HG02678 (cell line): ENCODE data around the gene PKIG.

Experiments used
- ATAC-seq: cut with Tn5 transposase; IDR thresholded peaks from one replicate; pipeline ENCODE4 v1.9.1; 2021; ENCODE audit warnings: mild to moderate bottlenecking, moderate library complexity; ENCODE audit not compliant: unreplicated experiment

The PKIG gene

GRCh38 chr20:44594730-44595129 is 12.4 kb downstream of the PKIG start:
- no peak for ATAC-seq

GRCh38 chr20:44596010-44596409 is 13.6 kb downstream of the PKIG start:
- ATAC-seq, result no peak

DNA sequence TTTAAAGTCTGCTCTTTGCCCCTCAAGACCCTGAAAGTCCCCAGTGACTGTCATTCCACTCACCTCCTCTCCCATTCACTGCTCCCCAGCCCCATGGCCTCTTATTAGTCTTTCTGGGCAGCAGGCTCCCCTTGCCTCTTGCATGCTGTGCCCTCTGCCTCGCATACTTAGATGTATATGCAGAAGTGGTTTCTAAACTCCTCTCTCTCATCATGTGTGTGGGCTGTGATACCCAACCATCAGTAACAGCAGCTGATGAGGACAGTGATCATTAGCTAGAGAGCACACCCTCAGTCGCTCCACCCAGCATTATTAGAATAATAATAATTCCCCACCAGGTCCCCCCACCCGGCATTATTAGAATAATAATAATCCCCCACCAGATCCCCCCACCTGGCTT is 14.5 kb downstream of the PKIG start:
- ATAC-seq, result no peak

- no peak for ATAC-seq
These were observed 15.1 kb downstream of the PKIG start for GRCh38 chr20:44597516-44597915.

DNA sequence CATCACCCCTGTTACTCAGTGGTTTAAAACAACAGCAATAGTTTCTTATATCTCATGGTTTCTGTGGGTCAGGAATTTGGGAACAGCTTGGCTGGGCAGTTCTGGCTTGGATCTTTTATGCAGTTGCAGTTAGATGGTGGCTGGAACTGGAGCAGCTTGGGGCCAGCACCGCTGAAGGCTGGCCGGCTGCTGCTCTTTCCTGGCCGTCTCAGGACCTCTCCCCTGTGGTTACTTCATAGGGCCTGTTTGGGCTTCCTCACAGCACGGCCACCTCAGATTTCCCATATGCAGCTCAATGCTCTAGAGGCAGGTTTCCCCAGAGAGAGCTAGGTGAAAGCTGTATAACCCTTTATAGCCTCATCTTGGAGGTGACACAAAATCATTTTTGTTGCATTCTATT is 15.6 kb downstream of the PKIG start:
- ATAC-seq, result no peak

- ATAC-seq, result peak; percentile 61
These were observed 16.3 kb downstream of the PKIG start for GRCh38 chr20:44598423-44599305.

GRCh38 chr20:44599715-44600114 is 17.3 kb downstream of the PKIG start:
- ATAC-seq, result no peak

- ATAC-seq, result no peak
These were observed 17.9 kb downstream of the PKIG start for GRCh38 chr20:44600301-44600700.

DNA sequence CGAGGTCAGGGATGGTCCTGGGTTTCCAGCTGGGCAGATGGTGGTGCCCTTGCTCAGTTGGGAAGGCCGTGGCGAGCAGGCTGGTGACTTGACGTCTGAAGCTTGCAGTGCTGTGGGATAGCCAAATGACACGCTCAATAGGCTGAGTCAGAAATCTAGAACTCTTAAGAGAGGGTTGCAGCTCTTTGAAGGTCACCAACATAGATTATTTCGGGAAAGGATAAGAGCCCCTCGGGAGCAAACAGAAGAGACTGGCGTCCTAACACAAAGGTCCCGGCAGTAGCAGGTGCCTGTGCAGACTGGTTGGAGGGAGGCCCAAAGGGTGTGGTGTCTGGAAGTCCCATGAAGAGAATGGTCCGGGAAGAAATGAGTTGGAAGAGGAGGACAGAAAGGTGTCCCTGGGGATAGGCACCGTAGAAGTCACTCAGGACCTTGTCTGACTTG is 18.4 kb downstream of the PKIG start:
- ATAC-seq, result no peak

DNA sequence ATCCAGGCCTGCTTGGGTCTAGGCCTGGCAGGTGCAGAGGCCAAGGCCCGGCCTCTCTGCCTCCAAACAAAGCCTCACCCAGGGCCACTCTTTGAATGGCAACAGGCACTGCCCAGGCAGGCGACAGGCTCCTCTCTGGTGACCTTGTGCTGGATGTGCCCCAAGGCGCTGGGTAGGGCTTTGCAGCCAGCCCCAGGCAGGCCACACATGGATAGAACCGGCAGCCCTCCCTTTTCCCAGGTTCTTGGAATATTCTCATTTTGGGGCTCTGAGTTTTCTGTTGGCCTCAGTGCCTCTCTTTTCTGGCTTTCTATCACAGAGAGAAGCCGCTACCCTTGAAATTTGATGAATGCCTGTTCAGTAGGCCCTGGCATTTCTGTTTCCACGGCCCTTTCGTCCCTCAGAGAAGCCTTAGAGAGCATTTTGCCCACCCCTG is 18.9 kb downstream of the PKIG start:
- no peak for ATAC-seq

DNA sequence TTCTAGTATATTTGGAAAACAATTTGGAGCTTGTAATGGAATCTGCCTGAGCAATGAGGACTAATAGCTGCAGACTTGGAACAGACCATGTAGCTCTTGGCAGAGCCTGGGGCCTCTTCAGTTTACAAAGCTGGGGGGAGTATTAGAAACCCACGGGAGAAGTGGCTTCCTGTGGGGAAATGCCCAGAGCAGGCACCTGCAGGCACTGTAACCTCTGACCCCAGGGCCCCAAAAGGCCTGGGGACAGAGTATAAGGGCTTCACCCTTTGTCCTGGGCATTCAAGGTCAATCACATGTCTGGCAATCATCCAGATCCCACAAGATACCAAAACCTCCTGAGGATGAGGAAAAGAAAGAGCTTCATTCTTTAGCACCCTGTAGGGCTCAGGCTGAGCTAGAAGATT is 19.4 kb downstream of the PKIG start:
- ATAC-seq, result no peak

- no peak for ATAC-seq
These were observed 20.9 kb downstream of the PKIG start for GRCh38 chr20:44603327-44603726.

- no peak for ATAC-seq
These were observed 24.5 kb downstream of the PKIG start for GRCh38 chr20:44606725-44607441.

GRCh38 chr20:44609006-44609515 is 26.7 kb downstream of the PKIG start:
- ATAC-seq, result no peak

- peak; percentile 81 for ATAC-seq
These were observed 27.3 kb downstream of the PKIG start for GRCh38 chr20:44609516-44610312.

DNA sequence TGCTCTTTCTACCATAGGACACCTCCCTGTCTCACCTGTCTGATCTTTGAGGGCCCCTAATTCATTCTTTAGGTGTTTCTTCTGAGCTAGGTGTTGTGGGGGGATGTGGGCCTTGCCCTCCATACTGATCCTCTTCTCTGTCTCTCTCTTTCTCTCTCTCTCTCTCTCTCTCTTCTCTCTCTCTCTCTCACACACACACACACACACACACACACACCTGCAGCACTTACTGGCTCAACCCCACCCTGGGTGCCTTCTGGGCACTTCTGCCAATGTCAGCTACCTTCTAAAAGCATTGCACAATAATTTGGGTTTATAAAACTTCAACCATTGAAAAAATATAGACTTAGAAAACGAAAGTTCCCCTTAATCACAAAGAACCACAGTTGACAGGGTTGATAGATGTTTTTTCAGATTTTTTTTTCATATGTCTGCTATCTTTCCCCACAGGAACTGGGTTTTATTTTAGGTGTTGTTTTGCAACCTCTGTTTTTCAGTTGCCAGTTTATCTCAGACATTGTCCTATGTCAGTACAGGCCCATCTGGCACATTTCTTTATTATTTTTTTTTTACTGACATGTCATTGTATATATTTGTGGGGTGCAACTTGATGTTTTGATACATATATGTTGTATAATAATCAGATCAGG is 28.1 kb downstream of the PKIG start:
- peak; percentile 15 for ATAC-seq

GRCh38 chr20:44613575-44613974 is 31.2 kb downstream of the PKIG start:
- no peak for ATAC-seq

DNA sequence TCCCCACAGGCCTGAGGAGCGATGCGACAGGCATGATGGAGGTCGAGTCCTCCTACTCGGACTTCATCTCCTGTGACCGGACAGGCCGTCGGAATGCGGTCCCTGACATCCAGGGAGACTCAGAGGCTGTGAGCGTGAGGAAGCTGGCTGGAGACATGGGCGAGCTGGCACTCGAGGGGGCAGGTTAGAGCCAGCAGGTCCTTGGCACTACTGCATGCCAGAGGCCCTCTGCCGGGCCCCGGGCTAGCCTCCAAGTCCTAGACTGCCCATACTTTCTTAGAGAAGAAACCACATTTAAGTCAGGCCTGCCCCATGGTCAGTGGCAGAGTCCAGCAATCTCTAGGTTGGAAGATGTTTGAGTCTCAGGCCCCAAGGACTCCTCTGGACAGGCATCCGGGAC is 32.1 kb downstream of the PKIG start:
- no peak for ATAC-seq

DNA sequence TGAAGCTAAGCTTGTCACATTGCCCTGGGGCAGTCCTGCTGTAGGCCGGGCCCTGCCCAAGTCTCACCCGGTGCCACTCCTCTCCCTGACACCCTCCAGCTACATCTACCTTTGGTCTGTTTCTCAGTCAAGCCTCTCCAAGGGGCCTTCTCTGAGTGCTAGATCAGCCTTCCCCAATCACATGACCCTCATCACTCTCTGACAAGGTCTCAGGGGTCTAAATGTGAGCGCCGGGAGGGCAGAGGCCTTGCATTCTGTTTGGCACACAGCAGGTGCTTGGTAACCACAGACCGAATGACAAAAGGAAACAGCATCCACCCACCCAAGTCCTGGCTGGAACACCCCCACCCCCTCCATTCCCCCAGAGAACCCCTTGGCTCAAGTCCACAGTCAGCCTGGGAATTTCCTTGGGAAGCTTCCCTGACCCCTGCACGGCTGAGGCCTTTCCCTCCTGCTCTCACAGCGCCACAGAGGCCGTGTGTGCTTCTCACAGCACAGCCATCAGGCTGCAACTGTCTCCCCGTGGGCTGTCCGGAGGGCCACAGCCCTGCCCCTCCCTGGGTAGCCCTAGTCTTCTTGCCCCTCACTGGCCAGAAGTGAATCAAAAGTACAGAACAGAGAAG is 32.9 kb downstream of the PKIG start:
- ATAC-seq, result no peak
